GM19395 (cell line): Measurements from ENCODE around the gene GNPDA1.
A peak's percentile ranks its signal among the peaks of the same experiment; 100 is the strongest.

Experiments
- ATAC-seq: cut with Tn5 transposase; IDR thresholded peaks from one replicate; pipeline ENCODE4 v1.9.1; 2021; ENCODE audit warnings: mild to moderate bottlenecking, moderate library complexity; ENCODE audit not compliant: unreplicated experiment

Gene GNPDA1

DNA sequence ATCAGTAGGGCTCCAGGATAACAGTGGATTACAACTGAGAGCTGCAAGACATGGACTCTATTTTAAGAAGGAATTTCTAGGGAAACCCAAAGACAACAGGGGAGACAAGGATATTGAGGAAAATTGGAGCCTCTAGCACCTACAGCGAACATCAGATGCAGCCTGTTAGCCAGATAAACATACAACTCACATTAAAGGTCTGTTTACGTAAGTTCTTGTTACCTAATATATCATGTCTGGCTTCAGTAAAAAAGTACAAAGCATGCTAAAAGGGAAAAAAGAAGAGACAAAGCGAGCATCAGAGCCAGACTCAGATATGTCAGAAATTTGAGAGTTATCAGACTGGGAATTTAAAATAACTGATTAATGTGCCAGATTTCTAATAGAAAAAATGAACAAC is 17.2 kb downstream of the GNPDA1 start:
- no peak for ATAC-seq

DNA sequence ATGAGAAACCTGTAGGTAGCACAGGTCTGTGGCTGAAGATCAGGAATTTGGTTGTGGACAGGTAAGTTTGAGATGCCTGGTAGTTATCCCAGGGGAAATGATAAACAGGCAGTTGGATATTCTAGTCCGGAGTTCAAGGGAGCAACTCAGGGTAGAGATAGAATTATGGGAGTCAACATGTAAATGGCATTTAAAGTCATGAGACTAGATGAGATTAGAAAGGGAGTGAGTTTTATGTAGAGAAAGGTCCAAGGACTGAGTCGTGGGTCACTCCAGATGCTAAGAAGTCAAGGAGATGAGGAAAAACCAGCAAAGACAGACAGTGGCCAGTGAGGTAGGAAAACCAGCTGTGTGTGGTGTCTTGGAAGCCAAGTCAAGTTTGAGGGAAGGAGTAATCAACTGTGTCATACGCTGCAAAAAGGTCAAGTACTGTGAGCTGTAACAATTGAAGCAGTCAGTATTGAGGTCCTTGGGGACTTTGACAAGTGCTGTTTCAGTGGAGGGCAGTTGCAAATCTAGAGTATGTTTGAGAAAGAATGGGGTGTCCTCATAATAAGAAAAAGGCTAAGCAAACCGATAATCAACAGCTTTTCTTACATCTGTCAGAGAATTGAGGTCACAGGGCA is 18.2 kb downstream of the GNPDA1 start:
- ATAC-seq, result no peak

DNA sequence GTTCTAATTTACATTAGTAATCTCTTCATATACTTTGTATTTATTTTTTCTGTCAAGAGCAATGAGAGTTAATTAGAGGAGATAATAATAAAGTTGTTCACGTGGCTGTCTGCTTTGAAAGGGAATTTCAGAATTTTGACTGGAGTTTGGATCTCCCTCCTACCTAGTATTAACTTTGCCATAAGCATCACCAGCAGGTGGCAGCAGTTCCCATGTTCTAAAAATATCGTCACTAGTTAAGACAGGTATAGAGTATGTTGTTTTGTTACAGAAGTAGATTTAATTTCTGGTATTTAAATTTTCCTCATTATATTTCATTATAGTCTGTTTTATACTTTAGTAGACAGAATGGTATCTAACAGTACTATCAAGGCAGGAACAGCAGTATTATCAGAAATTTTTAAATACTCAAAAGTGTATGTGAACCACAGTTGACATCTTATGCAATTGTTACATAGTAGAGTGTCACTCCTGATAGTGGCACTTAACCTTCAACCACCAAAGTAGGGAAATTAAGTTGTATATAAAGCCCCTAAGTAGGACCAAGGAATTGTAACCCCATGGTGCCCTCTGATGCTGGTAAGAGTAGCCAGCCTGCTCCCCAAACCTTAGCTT is 20.4 kb downstream of the GNPDA1 start:
- ATAC-seq, result no peak

DNA sequence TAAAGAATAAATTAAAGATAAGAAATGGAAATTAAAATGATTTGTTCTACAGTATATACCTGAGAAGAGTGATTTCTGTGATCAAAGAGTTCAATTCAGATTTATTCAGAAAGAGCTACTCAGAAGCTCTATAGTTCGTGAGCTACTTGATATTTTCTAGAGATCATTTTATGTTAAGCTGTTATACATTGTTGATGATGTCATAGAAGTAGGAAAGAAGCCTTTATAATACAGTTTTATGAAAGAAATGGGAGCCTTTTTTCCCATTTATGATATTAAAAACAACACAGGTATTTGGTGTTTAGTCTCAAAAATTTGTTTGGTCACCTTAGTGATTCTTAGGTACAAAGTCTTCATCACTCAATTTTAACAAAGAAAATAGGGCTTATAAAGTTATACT is 23.1 kb downstream of the GNPDA1 start:
- ATAC-seq, result no peak

DNA sequence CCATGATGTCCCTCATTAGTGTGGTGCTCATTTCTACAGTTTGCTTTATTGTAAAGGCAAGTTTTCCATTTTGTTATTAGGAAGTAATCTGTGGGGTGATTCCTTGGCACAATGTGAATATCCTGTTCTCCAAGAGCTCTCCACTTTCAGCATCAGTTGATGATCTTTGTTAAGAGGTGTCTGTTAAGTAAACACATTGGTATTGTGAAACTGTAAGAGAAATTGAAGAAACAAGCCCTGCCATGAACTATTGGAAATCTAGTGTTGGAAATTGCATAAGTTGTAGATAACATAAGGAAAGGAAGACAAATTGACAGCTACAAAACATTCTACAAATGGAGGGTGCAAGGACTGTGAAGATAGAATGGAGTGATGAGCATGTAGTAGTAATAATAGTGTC is 26.8 kb downstream of the GNPDA1 start:
- no peak for ATAC-seq

DNA sequence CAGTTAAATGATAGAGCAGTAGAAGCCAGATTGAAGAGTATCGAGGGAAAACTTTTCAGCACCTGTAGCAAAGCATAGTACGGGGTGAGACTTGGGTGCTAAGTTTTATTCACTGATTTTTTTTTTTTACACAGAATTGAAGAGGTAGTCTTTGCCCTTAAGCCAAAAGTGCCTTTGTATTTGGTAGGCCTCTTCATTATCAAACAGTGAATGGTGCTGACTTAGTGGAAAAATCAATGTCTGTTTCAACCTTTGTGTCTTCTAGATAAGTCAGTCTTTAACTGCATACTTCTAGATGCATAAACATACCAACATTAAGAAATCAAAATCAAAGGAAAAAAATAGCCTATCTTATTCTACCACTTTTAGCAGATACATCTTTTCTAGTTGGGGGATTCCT is 30.2 kb downstream of the GNPDA1 start:
- ATAC-seq, result no peak

DNA sequence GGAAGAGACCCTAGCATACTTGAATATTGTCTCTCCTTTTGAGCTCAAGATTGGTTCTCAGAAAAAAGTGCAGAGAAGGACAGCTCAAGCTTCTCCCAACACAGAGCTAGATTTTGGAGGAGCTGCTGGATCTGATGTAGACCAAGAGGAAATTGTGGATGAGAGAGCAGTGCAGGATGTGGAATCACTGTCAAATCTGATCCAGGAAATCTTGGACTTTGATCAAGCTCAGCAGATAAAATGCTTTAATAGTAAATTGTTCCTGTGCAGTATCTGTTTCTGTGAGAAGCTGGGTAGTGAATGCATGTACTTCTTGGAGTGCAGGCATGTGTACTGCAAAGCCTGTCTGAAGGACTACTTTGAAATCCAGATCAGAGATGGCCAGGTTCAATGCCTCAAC is 34.4 kb downstream of the GNPDA1 start:
- ATAC-seq, result no peak

DNA sequence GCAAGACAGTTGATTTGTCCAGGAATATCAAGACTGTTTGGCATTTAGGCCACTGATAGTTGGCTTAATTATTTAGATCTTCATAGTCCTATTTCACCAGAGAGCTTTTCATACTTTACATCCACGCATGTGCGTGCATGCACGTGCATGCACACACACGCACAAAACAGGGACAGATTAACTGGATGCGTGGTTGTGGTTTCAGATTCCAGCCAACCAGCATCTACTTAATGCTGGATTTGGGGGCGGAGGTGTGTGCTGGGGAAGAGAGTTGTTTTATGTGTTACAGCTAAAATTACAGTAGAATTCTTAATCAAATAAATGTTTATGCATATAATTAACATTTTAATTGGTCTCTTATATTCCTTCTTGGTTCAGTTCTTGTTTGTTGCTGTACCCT is 36.7 kb downstream of the GNPDA1 start:
- ATAC-seq, result no peak

DNA sequence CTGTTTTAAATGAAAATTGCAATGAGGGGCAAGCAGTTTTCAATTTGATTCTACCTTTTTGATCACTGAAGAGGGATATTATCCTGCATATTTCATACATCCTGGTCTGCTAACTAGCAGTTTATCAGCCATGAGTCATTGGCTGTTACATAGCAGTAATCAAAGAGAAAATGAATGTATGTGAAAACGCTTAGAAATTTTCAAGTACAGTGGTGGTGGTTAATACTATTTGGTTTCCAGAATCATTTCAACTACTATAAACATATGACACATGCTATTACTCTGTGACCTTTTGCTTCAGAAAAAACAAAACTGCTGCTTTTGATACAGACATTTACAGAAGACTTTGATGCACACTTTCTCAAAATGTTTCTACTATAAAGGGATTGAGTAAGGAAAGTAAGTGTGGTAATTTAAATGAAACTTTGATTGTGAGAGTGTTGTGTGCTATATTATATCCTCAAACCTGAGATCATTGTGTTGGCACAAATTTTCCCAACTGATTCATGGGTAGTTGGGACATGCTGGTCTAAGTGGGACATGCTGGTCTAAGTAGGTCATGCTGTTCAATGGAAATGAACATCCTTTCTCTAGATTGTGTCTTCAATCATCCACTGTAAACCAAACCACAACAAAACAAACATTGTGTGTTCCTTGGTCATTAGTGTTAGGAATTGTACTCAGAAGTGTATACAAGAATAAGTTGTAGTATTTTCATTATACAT is 38.8 kb downstream of the GNPDA1 start:
- ATAC-seq, result no peak

DNA sequence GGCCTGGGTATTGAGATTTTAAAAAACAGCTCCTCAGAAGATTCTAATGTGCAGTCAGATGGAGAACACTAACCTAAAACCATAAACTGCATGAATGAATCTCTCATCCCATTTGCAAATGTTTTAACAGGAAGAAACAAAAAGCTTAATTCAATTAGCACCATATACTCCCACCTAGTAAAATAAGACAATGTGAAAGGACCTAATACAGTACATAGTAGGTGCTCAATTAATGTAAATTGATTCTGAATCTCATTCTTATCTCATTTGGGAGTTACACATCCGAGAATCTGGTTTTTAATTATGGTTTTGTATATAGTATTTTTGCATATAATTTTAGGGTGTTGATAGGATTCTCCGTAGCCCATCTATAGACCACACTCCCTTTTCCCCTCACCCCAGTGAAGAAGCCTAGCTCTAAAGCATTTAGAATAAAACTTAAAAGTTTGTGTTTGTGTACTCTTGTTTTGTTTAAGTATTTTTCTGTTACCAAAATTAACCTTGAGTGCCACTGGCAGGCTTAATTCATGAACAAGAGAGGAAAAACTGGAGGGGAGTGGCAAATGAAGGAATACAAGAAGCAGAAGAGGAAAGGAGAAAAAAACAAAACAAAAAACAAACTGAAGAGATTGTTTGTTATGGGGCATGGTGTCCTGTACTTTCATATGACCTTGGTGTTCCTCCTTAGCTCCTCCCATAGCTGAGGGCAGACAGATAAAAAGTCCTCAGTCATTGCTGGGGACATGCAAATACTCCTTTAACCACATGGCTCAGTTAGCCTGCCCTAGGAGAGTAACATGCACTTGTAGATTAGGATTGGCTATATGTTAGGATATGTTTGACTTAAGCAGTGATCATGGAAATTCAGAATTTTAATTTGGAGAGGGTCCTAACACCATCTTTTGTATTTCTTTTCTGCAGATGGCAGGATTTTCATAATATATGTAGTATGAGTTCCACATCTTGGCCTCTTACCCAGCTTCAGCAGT is 42.8 kb downstream of the GNPDA1 start:
- ATAC-seq, result peak; percentile 63

DNA sequence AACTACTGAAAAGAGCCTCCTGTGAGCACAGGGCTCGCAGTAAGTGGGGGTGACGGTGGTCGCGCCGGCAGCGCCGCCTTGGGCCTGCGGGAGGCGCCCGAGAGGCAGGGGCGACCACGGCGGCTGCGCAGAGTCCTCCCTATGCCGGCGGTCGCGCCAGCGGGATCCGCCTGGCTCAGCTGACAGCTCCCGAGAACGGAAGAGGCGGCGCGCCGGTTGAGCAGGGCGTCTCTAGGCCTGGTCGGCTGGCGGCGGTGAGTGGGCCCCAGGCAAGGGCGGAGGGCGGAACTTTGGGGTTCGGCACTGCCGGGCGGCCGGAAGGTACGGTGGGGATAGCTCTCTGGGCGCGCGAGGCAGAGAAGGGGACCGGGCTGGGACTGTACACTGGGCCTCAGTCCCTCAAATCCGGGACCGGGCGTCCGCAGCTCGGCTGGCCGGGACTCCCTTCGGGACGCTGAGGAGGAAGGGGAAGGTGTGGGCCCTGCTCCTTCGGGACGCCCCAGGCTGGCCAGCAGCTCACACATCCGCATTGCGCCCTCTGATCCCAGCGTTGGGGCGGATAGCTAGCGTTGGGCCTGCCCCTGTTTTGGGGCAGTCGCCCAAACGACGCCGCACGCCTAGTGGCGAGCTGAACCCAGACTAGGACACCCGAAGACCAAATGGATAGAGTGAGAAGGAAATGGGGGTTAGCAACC is 43.8 kb downstream of the GNPDA1 start, which contains the start of gene RNF14:
Gene RNF14 (plus strand): TSS at position 192 of the 695 bp plus-strand sequence. CDS start 4,484 bp downstream, outside the sequence.
- ATAC-seq, result peak; percentile 90

DNA sequence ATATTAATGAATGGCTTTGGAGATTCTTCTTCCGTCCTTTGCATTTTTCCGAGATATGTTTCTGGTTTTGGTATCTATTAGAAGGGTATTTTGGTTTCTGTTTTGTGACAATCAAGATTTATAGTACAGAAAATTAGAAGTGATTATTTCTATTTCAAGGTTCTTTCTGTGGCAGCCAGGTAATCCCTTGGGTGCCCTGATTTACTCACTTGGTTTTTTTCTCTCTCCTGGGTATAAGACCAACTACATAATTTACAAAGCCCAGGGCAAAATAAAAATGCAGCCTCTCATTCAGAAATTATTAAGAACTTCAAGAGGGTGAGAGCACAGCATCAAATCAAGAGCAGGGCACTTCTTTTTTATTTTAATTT is 45.9 kb downstream of the GNPDA1 start:
- ATAC-seq, result no peak

DNA sequence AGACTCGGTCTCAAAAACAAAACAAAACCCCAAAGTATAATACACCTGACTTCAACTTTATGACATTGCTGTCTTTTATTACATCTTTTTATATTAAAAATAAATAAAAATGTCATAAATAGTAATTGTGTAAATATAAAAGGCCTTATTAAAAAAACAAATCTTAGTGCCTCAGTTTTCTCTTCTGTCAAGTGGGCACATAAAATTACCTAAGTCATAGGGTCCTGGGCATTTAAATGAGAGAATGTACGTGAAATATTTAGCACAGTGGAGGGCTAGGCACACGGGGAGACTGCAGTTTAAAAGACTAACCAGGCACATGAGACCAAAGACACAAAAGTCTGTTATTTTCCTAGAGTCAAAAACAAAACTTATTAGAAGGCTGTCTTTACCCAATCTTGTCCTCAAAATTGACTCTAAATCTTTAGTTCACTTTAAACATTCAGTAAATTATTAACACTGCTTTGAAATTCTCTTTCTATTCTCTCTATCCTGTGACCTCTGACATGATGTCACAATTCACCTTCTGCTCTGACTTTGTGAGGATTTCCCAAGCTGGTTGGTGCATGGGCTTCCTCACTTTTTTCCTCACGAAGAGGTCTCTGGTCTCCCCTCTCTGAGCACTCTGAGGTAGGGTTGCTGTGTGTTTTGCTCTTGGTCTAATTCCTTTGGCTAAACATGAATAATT is 46.4 kb downstream of the GNPDA1 start:
- ATAC-seq, result no peak

DNA sequence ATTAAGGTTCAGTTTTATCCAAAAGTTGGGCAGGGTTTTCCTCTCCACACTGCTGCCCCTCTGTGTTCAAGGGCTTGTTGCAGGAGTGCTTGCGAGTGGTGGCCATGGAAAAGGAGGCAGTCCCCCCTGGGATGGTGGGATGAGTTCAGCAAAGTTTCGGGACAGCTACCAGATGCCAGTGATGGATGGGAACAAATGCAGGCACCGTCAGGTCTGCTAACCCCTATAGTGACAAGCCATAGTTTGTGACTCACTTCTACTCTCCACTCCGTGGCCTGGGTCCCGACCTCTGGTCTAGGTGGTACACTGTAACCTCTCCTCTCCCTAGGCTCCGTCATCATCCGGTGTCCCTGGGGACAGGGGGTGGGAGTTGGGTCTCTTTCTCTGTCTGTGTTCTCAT is 47.8 kb downstream of the GNPDA1 start:
- ATAC-seq, result no peak

DNA sequence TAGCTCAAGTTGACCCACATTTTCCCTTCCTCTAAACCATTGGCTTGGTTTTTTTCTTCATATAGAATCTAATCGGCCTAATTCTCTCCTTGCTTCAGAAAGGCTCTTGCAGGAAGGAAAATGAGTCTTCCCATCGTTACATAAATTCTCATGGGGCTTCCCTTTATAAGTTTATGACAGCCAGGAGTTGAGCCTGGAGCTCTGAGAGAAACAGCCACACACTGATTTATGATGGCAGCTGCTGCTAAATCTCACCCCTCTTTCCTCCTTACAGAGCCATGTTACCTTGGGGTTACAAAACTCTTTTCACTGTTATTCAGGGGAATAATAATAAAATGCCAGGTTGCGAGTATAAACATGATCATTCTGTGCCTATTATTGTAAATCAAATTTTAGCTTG is 49.1 kb downstream of the GNPDA1 start:
- no peak for ATAC-seq

DNA sequence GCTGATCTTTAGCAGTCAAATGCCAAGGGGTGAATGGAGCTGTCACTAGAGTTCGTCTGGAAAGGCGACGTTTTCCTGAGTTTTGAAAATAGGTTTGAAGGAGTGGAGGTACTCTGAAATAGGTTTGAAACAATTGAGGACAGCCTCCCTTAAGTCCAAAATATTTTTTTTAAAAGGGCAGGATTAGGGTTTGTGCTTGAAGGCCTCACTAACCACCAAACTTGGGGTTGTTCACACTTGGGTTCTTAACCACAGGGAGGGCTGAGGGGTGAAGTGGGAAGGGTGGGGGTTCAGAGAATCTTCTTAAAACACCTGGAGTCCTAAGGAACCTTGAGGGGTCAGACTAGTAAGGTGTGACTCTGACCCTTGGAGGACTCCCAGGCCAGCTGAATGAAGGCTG is 51.4 kb downstream of the GNPDA1 start:
- no peak for ATAC-seq

DNA sequence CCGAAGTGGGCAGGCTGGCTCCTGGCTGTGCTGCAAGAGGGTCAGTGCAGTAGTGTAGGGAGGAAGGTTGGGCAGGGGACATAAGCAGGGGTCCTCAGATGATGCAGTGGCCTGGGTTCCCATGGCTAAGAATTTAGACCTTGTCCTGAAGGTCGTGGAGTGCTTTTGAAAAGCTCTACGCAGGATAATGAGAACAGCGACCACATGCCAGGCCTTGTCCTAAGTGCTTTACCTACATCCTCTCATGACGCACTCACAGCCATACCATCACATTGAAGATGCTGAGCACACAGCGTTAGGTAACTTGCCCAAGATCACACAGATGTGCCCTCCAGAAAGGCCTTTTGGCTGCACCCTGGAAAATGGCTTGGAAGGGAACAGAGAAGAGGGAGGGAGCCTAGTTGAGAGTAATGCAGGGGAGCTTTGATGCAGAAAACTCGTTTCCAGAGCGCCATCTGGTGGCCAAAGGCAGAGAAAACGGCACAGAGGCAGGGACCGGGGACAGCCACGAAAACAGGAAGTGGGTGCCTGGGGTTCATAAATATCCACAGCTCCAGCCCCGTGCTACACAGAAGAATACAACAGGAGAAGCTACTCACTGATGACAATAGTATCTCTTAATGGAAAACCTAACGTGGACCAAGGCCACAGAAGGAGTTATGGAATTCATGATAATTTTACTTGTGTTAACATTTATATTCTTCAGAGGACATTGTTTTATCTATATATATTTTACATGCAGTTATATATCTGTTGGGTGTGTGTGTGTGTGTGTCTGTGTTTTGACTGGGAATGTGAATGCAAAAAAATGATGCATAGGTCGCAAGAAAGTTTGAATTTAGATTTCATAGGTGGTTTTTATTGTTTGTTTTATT is 52.1 kb downstream of the GNPDA1 start:
- peak; percentile 97 for ATAC-seq

DNA sequence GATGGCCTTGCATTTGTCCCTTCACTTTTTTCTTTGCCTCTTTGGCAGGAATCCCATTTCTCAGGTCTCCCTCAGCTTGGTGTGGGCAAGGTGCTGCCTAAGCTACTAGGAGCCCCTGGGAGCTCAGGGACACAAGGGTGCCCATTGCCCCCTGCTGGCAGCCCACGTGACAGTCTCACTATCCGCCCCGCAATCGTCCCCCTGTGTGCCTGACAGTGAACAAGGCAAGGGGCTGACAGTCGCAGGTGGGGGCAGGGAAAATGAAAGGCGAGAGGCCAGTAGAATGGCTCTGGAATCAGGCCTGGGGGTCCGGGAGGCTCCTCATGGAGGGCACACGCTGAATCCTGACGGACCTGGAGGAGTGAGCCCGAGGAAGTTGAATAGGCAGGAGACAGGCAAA is 52.8 kb downstream of the GNPDA1 start:
- no peak for ATAC-seq

DNA sequence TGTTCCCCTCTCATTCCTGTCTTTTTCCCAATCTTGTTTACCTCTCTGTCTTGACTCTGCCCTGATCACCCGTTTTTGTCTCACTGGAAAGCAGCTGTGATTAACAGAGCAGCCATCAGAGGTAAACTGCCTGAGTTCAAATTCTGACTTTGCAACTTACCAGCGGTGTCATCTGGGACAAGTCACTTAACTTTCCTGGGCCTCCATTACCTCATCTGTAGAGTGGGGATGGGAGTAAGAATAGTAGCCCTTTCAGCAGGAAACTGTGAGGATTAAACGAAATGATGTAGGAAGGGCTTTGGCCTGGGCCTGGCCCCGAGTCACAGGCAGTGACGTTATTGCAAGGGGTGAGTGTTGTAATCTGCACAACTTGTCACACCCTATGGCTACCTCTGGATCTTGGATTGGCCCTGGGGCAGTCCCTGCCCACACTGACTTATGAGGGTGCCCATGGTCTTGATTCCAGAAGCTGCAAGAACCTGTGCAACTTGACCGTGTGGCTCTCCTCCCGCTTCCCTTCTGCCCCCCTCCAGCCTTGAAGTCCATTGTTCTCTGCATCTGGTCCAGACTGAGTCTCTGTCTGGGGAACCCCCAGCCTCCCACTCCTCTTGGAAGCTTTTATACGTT is 54.2 kb downstream of the GNPDA1 start:
- no peak for ATAC-seq
